ENCODE data around the gene CFAP119.

The CFAP119 gene

DNA sequence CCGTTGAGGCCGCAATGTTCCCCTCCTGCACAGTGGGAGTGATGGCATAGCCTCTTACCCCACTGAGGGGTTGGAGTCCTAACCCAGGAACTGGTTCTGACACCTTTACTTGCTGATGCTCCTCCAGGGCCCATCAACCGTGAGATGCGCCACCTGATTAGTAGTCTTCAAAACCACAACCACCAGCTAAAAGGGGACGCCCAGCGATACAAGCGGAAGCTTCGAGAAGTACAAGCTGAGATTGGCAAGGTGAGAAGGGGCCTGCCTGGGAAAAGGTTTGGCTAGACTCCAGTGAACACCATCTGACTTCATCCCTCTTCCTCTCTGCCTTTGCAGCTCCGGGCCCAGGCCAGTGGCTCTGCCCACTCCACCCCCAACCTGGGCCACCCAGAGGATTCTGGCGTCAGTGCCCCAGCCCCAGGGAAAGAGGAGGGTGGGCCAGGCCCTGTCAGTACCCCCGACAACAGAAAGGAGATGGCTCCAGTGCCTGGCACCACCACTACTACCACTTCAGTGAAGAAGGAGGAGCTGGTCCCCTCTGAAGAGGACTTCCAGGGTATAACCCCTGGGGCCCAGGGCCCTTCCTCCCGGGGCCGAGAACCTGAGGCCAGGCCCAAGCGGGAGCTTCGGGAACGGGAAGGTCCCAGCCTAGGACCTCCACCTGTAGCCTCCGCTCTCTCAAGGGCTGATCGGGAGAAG, 6.1 kb upstream of the CFAP119 start:
- Histone ChIP-seq H3K4me1 (ENCODE audit: control insufficient read depth, insufficient read depth, low read length) (peaks cover under 1% of the 10 kb centered on the region; the same call in 1 of the 2 replicates), H3K27me3 (ENCODE audit: control insufficient read depth, insufficient read depth, low read length) (no peaks in the 10 kb centered on the region), H3K4me3 (ENCODE audit: low read depth, low read length) (no peak overlapping the region), H3K9ac (ENCODE audit: low read depth, low read length) (no peak overlapping the region), H3K9me3 (ENCODE audit: control insufficient read depth, insufficient read depth, low read length) (no peaks in the 10 kb centered on the region), H3K27ac (ENCODE audit: low read depth, low read length) (no peak overlapping the region), H3K36me3 (ENCODE audit: control insufficient read depth, insufficient read depth, low read length) (peaks cover 98% of the 10 kb centered on the region)

DNA sequence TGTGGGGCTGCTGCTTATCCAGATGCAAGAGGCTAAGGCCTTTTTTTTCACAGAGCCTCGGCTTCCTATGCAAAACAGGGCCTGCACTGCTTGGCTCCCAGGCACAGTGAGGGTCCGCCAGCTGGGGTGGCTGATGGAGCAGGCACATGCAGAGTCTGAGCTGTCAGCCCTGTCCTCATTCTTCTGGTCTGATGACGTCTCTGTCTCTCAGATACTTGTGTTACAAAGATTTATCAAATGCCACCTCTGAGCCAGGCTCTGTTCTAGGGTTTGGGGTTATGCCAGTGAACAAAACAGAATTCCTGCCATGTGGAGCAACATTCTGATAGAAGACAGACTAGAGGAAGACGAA, 5.0 kb upstream of the CFAP119 start:
- H3K4me1 ChIP-seq (ENCODE audit: control insufficient read depth, insufficient read depth, low read length): peaks cover 3% of the 10 kb centered on the region; the same call in 1 of the 2 replicates
- no peaks in the 10 kb centered on the region for H3K27me3 ChIP-seq (ENCODE audit: control insufficient read depth, insufficient read depth, low read length)
- no peak overlapping the region for H3K9ac ChIP-seq (ENCODE audit: low read depth, low read length)
- no peak overlapping the region for H3K4me3 ChIP-seq (ENCODE audit: low read depth, low read length)
- H3K36me3 ChIP-seq (ENCODE audit: control insufficient read depth, insufficient read depth, low read length): peaks cover 90% of the 10 kb centered on the region
- no peaks in the 10 kb centered on the region for H3K9me3 ChIP-seq (ENCODE audit: control insufficient read depth, insufficient read depth, low read length)
- H3K27ac ChIP-seq (ENCODE audit: low read depth, low read length): no peak overlapping the region

DNA sequence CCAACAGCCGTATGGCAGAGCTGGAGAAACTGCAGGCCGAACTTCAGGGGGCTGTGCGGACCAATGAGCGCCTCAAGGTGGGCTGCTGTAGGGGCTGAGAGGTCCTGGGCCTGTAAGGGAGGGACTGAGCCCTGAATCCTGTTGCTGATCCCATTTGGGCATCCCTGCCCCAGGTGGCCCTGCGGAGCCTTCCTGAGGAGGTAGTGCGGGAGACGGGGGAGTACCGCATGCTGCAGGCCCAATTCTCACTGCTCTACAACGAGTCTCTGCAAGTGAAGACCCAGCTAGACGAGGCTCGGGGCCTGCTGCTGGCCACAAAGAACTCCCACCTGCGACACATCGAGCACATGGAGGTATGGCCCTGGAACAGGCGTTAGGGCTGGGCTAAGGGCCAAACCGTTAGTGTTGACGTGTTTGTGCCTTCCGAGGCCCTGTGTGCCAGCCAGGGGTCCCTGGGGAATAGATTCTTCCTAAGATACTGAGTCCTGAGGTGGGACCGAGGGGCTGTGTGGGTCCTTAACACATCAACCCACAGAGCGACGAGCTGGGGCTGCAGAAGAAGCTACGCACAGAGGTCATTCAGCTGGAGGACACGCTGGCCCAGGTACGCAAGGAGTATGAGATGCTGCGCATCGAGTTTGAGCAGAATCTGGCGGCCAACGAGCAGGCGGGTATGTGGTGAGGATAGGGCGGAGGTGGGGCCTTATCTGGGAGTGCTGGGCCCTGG, 4.5 kb upstream of the CFAP119 start:
- Histone ChIP-seq H3K9me3 (ENCODE audit: control insufficient read depth, insufficient read depth, low read length) (no peaks in the 10 kb centered on the region), H3K4me3 (ENCODE audit: low read depth, low read length) (no peak overlapping the region), H3K27me3 (ENCODE audit: control insufficient read depth, insufficient read depth, low read length) (no peaks in the 10 kb centered on the region), H3K36me3 (ENCODE audit: control insufficient read depth, insufficient read depth, low read length) (peaks cover 85% of the 10 kb centered on the region), H3K4me1 (ENCODE audit: control insufficient read depth, insufficient read depth, low read length) (peaks cover 3% of the 10 kb centered on the region; the same call in 1 of the 2 replicates), H3K27ac (ENCODE audit: low read depth, low read length) (no peak overlapping the region), H3K9ac (ENCODE audit: low read depth, low read length) (no peak overlapping the region)

DNA sequence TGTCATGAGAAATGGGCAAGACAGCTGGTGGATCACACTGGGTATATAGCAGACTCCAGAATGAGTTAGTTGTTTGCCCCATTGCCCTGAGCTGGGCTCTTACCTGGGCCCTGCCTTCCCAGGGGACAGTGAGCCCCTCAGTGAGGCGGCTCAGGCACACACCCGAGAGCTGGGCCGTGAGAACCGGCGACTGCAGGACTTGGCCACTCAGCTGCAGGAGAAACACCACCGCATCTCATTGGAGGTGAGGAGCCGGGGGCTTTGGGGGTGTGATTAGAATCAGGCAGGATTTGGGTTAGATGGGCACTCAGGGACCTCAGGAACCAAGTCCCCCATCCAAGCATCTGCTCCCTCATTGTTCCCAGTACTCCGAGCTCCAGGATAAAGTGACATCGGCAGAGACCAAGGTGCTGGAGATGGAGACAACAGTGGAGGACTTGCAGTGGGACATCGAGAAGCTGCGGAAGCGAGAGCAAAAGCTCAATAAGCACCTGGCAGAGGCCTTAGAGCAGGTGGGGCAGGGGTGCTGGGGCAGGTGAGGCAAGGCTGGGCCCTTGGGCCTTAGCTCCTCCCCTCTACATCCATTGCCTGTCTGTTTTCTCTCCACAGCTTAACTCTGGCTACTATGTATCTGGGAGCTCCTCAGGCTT, 3.1 kb upstream of the CFAP119 start:
- Histone ChIP-seq H3K4me3 (ENCODE audit: low read depth, low read length) (no peak overlapping the region), H3K27ac (ENCODE audit: low read depth, low read length) (no peak overlapping the region), H3K4me1 (ENCODE audit: control insufficient read depth, insufficient read depth, low read length) (peaks cover 3% of the 10 kb centered on the region; the same call in 1 of the 2 replicates), H3K9ac (ENCODE audit: low read depth, low read length) (no peak overlapping the region), H3K9me3 (ENCODE audit: control insufficient read depth, insufficient read depth, low read length) (no peaks in the 10 kb centered on the region), H3K27me3 (ENCODE audit: control insufficient read depth, insufficient read depth, low read length) (no peaks in the 10 kb centered on the region), H3K36me3 (ENCODE audit: control insufficient read depth, insufficient read depth, low read length) (peaks cover 71% of the 10 kb centered on the region)

DNA sequence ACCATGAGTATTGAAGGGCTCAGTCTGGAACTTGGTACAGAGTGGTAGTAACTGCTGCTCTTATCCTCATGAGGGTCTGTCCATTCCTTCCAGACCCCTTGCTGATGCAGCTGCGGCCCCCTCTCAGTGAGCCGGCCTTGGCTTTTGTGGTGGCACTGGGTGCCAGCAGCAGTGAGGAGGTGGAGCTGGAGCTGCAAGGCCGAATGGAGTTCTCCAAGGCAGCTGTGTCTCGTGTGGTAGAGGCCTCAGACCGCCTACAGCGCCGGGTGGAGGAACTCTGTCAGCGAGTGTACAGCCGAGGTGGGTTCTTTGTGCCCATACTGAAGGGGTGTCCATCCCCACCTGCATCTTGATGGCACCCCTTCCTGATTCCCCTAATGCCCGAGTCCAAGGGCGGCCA, 2.2 kb upstream of the CFAP119 start:
- H3K4me3 ChIP-seq (ENCODE audit: low read depth, low read length): no peak overlapping the region
- H3K27me3 ChIP-seq (ENCODE audit: control insufficient read depth, insufficient read depth, low read length): no peaks in the 10 kb centered on the region
- H3K36me3 ChIP-seq (ENCODE audit: control insufficient read depth, insufficient read depth, low read length): peaks cover 67% of the 10 kb centered on the region
- peaks cover 3% of the 10 kb centered on the region; the same call in 1 of the 2 replicates for H3K4me1 ChIP-seq (ENCODE audit: control insufficient read depth, insufficient read depth, low read length)
- H3K9ac ChIP-seq (ENCODE audit: low read depth, low read length): no peak overlapping the region
- no peaks in the 10 kb centered on the region for H3K9me3 ChIP-seq (ENCODE audit: control insufficient read depth, insufficient read depth, low read length)
- no peak overlapping the region for H3K27ac ChIP-seq (ENCODE audit: low read depth, low read length)

DNA sequence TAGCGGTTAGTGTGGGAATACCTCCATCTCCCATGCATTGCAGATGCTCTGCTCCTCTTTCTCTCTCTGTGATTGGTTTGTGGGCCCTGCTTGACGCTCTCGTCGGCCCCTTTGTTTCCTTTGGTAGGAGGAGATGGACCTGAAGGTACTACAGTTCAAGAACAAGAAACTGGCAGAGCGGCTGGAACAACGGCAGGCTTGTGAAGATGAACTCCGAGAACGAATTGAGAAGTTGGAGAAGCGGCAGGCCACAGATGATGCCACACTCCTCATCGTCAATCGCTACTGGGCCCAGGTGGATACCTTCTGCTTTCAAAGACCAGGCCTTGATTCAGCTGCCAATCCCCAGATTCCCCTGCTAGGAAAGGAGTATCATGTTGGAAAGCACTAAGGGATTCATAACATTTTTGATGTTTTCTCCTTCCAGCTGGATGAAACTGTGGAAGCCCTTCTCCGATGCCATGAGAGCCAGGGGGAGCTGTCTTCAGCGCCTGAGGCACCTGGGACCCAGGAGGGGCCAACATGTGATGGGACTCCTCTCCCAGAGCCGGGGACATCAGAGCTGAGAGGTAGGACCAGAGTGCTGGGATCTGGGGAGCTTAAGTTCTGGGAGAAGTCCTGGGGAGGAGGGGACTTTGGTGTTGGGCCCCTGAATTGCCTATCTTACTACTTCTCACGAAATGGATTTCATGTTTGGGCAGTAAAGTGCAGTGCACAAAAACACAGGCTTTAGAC, 1.3 kb upstream of the CFAP119 start:
- Histone ChIP-seq H3K27me3 (ENCODE audit: control insufficient read depth, insufficient read depth, low read length) (no peaks in the 10 kb centered on the region), H3K9ac (ENCODE audit: low read depth, low read length) (no peak overlapping the region), H3K27ac (ENCODE audit: low read depth, low read length) (no peak overlapping the region), H3K4me3 (ENCODE audit: low read depth, low read length) (peak overlapping the region; percentile 91), H3K9me3 (ENCODE audit: control insufficient read depth, insufficient read depth, low read length) (no peaks in the 10 kb centered on the region), H3K4me1 (ENCODE audit: control insufficient read depth, insufficient read depth, low read length) (peaks cover 3% of the 10 kb centered on the region; the same call in 1 of the 2 replicates), H3K36me3 (ENCODE audit: control insufficient read depth, insufficient read depth, low read length) (peaks cover 59% of the 10 kb centered on the region)

DNA sequence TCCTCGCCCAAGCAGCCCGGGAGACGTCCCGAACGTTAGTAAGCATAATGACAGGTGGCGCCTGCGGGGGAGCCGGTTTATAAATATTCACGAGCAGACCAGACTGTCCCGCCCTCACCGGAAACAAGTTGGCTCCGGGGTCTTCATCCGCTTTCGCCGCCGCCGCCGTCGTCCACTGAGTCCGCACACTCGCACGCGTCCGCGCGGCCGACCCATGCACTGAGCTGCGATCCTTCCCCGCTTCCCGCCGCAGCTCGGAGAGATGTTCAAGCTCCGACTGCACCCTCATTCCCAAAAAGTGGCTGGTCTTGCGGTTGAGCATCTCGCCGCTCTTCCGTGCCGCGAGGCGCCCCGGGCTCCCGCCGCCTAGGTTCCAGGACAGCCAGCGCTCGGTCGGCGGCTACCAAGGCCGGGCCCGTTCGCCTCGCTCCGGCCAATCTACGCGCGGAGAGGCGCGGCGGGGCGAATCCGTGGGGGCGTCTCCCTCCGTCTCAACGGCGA, 385 bp downstream of the CFAP119 start:
- Histone ChIP-seq H3K27ac (ENCODE audit: low read depth, low read length) (peak overlapping the region; percentile 88), H3K4me1 (ENCODE audit: control insufficient read depth, insufficient read depth, low read length) (peaks cover 3% of the 10 kb centered on the region; the same call in 1 of the 2 replicates), H3K27me3 (ENCODE audit: control insufficient read depth, insufficient read depth, low read length) (no peaks in the 10 kb centered on the region), H3K9ac (ENCODE audit: low read depth, low read length) (peak overlapping the region; percentile 36; the same call in 1 of the 2 replicates), H3K36me3 (ENCODE audit: control insufficient read depth, insufficient read depth, low read length) (peaks cover 56% of the 10 kb centered on the region), H3K4me3 (ENCODE audit: low read depth, low read length) (peak overlapping the region; percentile 91), H3K9me3 (ENCODE audit: control insufficient read depth, insufficient read depth, low read length) (no peaks in the 10 kb centered on the region)

DNA sequence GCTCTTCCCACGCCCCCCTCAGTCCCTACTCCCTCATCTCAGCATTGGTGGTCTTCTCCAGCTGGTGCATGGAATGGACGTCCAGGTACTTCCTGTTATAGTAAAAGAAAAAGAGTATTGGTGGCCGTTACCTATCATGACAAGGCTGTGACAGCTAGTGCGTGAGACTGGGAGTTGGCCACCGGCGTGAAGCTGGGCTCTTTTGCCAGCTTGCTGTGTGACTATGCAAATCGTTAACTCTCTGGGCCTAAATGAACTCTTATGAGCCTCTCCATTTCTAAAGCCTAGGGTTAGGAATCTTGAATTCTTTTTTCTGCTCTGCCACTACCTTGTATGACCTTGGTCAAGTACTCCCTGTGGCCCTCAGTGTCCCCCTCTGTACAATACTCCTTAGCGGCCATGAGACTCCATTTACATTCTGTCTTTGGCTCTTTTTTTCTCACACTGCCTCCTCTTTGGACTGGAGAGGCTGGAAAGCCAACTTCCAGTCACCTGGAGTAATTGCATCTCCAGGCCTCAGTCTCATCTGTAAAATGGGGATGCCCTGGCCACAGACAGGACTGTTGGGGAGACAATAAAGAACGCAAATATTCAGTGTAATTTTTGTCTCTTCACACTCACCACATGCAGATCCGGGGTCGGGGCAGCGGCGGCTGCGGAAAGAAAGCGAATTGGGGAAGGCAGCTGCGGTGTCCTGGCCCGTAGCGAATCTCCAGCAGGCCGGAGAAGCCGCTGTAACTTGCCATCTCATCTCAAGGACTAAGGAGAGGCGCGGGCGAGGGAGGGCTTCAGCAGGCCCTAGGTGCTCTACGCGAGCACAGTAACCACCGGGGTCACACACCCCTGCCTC, 1.1 kb downstream of the CFAP119 start:
- peaks cover 3% of the 10 kb centered on the region; the same call in 1 of the 2 replicates for H3K4me1 ChIP-seq (ENCODE audit: control insufficient read depth, insufficient read depth, low read length)
- peaks cover 56% of the 10 kb centered on the region for H3K36me3 ChIP-seq (ENCODE audit: control insufficient read depth, insufficient read depth, low read length)
- H3K9me3 ChIP-seq (ENCODE audit: control insufficient read depth, insufficient read depth, low read length): no peaks in the 10 kb centered on the region
- no peaks in the 10 kb centered on the region for H3K27me3 ChIP-seq (ENCODE audit: control insufficient read depth, insufficient read depth, low read length)
- H3K27ac ChIP-seq (ENCODE audit: low read depth, low read length): peak overlapping the region; percentile 88
- H3K4me3 ChIP-seq (ENCODE audit: low read depth, low read length): peak overlapping the region; percentile 91
- H3K9ac ChIP-seq (ENCODE audit: low read depth, low read length): no peak overlapping the region; the same call in 1 of the 2 replicates

DNA sequence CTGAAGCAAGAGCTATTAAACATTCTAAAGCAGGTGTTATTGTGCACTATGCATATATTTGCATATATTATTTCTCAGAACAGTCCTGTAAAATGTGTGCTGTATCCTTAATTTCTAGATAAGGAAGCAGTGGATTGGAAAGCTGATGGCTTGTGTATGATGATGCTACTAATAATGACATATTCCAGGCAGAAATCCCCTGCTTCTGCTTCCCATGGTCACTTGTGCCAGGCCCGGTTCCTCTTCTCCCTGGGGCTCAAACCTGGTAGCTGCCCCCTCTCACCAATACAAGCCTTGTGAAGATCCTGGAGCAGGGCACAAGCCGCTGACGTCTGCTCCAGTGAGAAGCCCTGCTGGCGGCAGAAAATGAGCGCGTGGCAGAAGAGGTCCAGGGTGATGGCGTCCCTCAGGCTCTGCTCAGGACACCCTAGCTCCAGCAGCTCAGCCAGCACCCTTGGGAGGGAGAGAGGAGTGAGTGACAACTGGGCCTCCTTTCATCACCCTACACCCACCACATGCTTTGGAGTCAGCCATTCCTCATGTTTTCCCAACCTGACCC, 1.8 kb downstream of the CFAP119 start:
- H3K27me3 ChIP-seq (ENCODE audit: control insufficient read depth, insufficient read depth, low read length): no peaks in the 10 kb centered on the region
- H3K9me3 ChIP-seq (ENCODE audit: control insufficient read depth, insufficient read depth, low read length): no peaks in the 10 kb centered on the region
- no peak overlapping the region for H3K9ac ChIP-seq (ENCODE audit: low read depth, low read length)
- peaks cover 52% of the 10 kb centered on the region for H3K36me3 ChIP-seq (ENCODE audit: control insufficient read depth, insufficient read depth, low read length)
- peaks cover 3% of the 10 kb centered on the region; the same call in 1 of the 2 replicates for H3K4me1 ChIP-seq (ENCODE audit: control insufficient read depth, insufficient read depth, low read length)
- no peak overlapping the region for H3K4me3 ChIP-seq (ENCODE audit: low read depth, low read length)
- no peak overlapping the region for H3K27ac ChIP-seq (ENCODE audit: low read depth, low read length)

Data from HUES48 (cell line).